ENCODE measurements around the gene WDFY4.

- TF ChIP-seq CTCF (IDR thresholded peaks at IDR 0.05), result no peak
- TF ChIP-seq POLR2AphosphoS5 (IDR thresholded peaks at IDR 0.05; ENCODE audit: low read depth, low read length), result no peak
- no peak for TF ChIP-seq TCF7L2 (IDR thresholded peaks at IDR 0.05; ENCODE audit: low read depth, low read length)
- no peak for TF ChIP-seq SIN3A (IDR thresholded peaks at IDR 0.05; ENCODE audit: borderline replicate concordance, insufficient read depth, low read depth, low read length)
- no peak for TF ChIP-seq REST (IDR thresholded peaks at IDR 0.05; ENCODE audit: insufficient read depth in 1 of 2, low read depth in 2 of 2, low read length in 1 of 2)
Measured at GRCh38 chr10:48699011-48699627, 14.4 kb downstream of the WDFY4 start.
